ENCODE results near the gene WDTC1. TPM values are rescaled to one million over a fixed set of nuclear protein-coding genes. Genes with fewer than 3 reads are reported as not detected.

WDTC1 gene
- total RNA-seq, 1 experiment from 2014 or later: 19.0 TPM

GRCh38 chr1:27306892-27307761 is 72.7 kb downstream of the WDTC1 start:
- peak overlapping the region in 1 of 2 experiments; percentile 67; a peak in 3 of 5 replicates for H3K4me3 Mint-ChIP-seq
- peak overlapping the region; percentile 7 for H3K4me2 ChIP-seq (ENCODE audit: insufficient read depth, insufficient read length, low read length)
- H4K20me1 ChIP-seq (ENCODE audit: control insufficient read depth, insufficient read depth, insufficient read length): no peaks in the 10 kb centered on the region

More at GRCh38 chr1:27306892-27307761, 72.7 kb downstream of the WDTC1 start:
- DNase-seq: peak; percentile 91
- Histone ChIP-seq H2BK120ac (ENCODE audit: low read depth, low read length, poor library complexity, severe bottlenecking) (no peak overlapping the region), H2AK5ac (ENCODE audit: insufficient read length, low read length) (no peak overlapping the region), H3K18ac (ENCODE audit: insufficient read length, low read depth, low read length) (no peak overlapping the region), H3K4ac (ENCODE audit: low read depth, low read length) (no peak overlapping the region), H3K23me2 (ENCODE audit: insufficient read length, low read depth, low read length, poor library complexity, severe bottlenecking) (no peaks in the 10 kb centered on the region), H2BK12ac (ENCODE audit: insufficient read length, low read depth, low read length) (no peak overlapping the region), H3K79me1 (ENCODE audit: insufficient read depth, low read depth, low read length, poor library complexity, severe bottlenecking) (no peaks in the 10 kb centered on the region), H3K9ac (ENCODE audit: extremely low read depth, insufficient read length, low read length) (no peak overlapping the region), H3K79me2 (ENCODE audit: insufficient read depth, low read length) (no peaks in the 10 kb centered on the region), H3K23ac (ENCODE audit: insufficient read length, low read depth, low read length) (no peak overlapping the region), H3K14ac (ENCODE audit: insufficient read depth, low read length) (no peak overlapping the region), H3K27me3 (ENCODE audit: insufficient read depth, low read length) (no peaks in the 10 kb centered on the region), H3T11ph (ENCODE audit: low read length) (no peak overlapping the region), H4K91ac (ENCODE audit: insufficient read length, low read depth, low read length) (no peak overlapping the region), H2BK15ac (ENCODE audit: low read depth, low read length) (no peak overlapping the region), H2AFZ (ENCODE audit: low read length) (no peak overlapping the region), H4K5ac (ENCODE audit: insufficient read length, low read depth, low read length) (no peak overlapping the region), H4K8ac (replicated peaks; ENCODE audit: insufficient read length, low read depth, low read length) (no peak overlapping the region), H2BK5ac (ENCODE audit: insufficient read length, low read length) (no peak overlapping the region), H3K27ac (ENCODE audit: insufficient read length, low read depth, low read length) (no peak overlapping the region), H2BK20ac (ENCODE audit: low read depth, low read length, poor library complexity, severe bottlenecking) (no peak overlapping the region), H3K4me1 (ENCODE audit: insufficient read depth, low read length) (peaks cover 6% of the 10 kb centered on the region), H3K56ac (ENCODE audit: insufficient read length, low read depth, low read length) (no peak overlapping the region), H3K9me3 (ENCODE audit: control insufficient read depth, low read depth, low read length) (no peaks in the 10 kb centered on the region)
- peaks cover 0 to 6% (median 2%) of the 10 kb centered on the region in 3 experiments; a peak in 4 of 7 replicates for H3K36me3 Mint-ChIP-seq (ENCODE audit: insufficient read depth in 1 of 3, low read depth in 3 of 3)
- no peaks in the 10 kb centered on the region for H3K9me3 Mint-ChIP-seq
- H3K27ac Mint-ChIP-seq: peak overlapping the region; percentile 85 to 93 (median 88); a peak in 6 of 7 replicates
- peaks cover 1% of the 10 kb centered on the region; the same call in 1 of the 2 replicates for H3K27me3 Mint-ChIP-seq (ENCODE audit: low read depth)
- no CpG with 5 or more reads among the region's 11 CpGs for WGBS (ENCODE audit: extremely low coverage, insufficient read length, low lambda C conversion rate)
- peaks cover 20 to 33% of the 10 kb centered on the region in 2 experiments for H3K4me1 Mint-ChIP-seq
- peak; percentile 52 for TF ChIP-seq CTCF (conservative IDR thresholded peaks at IDR 0.05)
